Stomach smooth muscle (tissue), 2 donors: ENCODE measurements around the gene OGA.

Experiments
- H3K27ac ChIP-seq: one replicate; pipeline ENCODE4 v1.7.0; 2013; ENCODE audit warnings: mild to moderate bottlenecking, low read length, inconsistent platforms
- H3K27me3 ChIP-seq, 2 donors: one replicate each; pipeline ENCODE4 v1.7.0; 2013; ENCODE audit warnings: low read length in 2 of 2; ENCODE audit not compliant: insufficient read depth in 2 of 2, control insufficient read depth in 1 of 2
- H3K36me3 ChIP-seq, 2 donors: one replicate each; pipeline ENCODE4 v1.7.0; 2013; ENCODE audit warnings: low read length in 2 of 2; ENCODE audit not compliant: control insufficient read depth in 2 of 2, insufficient read depth in 2 of 2
- H3K4me1 ChIP-seq: one replicate; pipeline ENCODE4 v1.7.0; 2013; ENCODE audit warnings: low read length; ENCODE audit not compliant: control insufficient read depth, insufficient read depth
- H3K4me3 ChIP-seq, 2 donors: one replicate each; pipeline ENCODE4 v1.7.0; 2013; ENCODE audit warnings: low read length in 2 of 2
- H3K9ac ChIP-seq, 2 donors: one replicate each; pipeline ENCODE4 v1.7.0; 2013; ENCODE audit warnings: low read length in 2 of 2, mild to moderate bottlenecking in 1 of 2
- H3K9me3 ChIP-seq, 2 donors: one replicate each; pipeline ENCODE4 v1.7.0; 2013; ENCODE audit warnings: low read length in 2 of 2; ENCODE audit not compliant: control insufficient read depth in 2 of 2
- donor health status: healthy.
- donor health status: Pancreatic carcinoma.

The OGA gene

GRCh38 chr10:101766306-101766705 lies 51.9 kb downstream of the OGA start:
- H3K9me3 ChIP-seq = no peaks in the 10 kb centered on the region
- H3K4me1 ChIP-seq = no peaks in the 10 kb centered on the region
- H3K9ac ChIP-seq = no peak overlapping the region
- H3K27ac ChIP-seq = no peak overlapping the region
- H3K36me3 ChIP-seq = no peaks in the 10 kb centered on the region
- peaks cover 22 to 25% of the 10 kb centered on the region in 2 donors for H3K27me3 ChIP-seq
- no peak overlapping the region for H3K4me3 ChIP-seq

GRCh38 chr10:101763141-101763846 lies 55.0 kb downstream of the OGA start:
- Histone ChIP-seq H3K4me1 (no peaks in the 10 kb centered on the region), H3K4me3 (no peak overlapping the region), H3K27ac (no peak overlapping the region), H3K9ac (no peak overlapping the region), H3K9me3 (no peaks in the 10 kb centered on the region), H3K36me3 (no peaks in the 10 kb centered on the region), H3K27me3 (peaks cover 3 to 15% of the 10 kb centered on the region in 2 donors)

- no peaks in the 10 kb centered on the region for H3K4me1 ChIP-seq
- H3K36me3 ChIP-seq = no peaks in the 10 kb centered on the region
- no peak overlapping the region for H3K4me3 ChIP-seq
- no peaks in the 10 kb centered on the region for H3K9me3 ChIP-seq
- H3K9ac ChIP-seq = no peak overlapping the region
- peaks cover 3 to 15% of the 10 kb centered on the region in 2 donors for H3K27me3 ChIP-seq
- no peak overlapping the region for H3K27ac ChIP-seq
Measured at GRCh38 chr10:101762736-101763135, 55.5 kb downstream of the OGA start.

- H3K9me3 ChIP-seq = no peaks in the 10 kb centered on the region
- no peaks in the 10 kb centered on the region for H3K4me1 ChIP-seq
- H3K27ac ChIP-seq = no peak overlapping the region
- no peaks in the 10 kb centered on the region for H3K36me3 ChIP-seq
- no peak overlapping the region for H3K9ac ChIP-seq
- no peak overlapping the region for H3K4me3 ChIP-seq
- peaks cover 0 to 12% of the 10 kb centered on the region in 2 donors for H3K27me3 ChIP-seq
Measured at GRCh38 chr10:101761226-101761625, 57.0 kb downstream of the OGA start.

GRCh38 chr10:101760510-101760909 lies 57.7 kb downstream of the OGA start:
- H3K9me3 ChIP-seq = no peaks in the 10 kb centered on the region

GRCh38 chr10:101759309-101760247 lies 58.7 kb downstream of the OGA start:
- no peak overlapping the region for H3K27ac ChIP-seq
- no peaks in the 10 kb centered on the region for H3K9me3 ChIP-seq
- no peaks in the 10 kb centered on the region for H3K4me1 ChIP-seq
- H3K4me3 ChIP-seq = no peak overlapping the region
- H3K36me3 ChIP-seq = no peaks in the 10 kb centered on the region
- H3K9ac ChIP-seq = no peak overlapping the region
- peaks cover 0 to 7% of the 10 kb centered on the region in 2 donors for H3K27me3 ChIP-seq

More at GRCh38 chr10:101760510-101760909, 57.7 kb downstream of the OGA start:
- Histone ChIP-seq H3K4me1 (no peaks in the 10 kb centered on the region), H3K4me3 (no peak overlapping the region), H3K27me3 (peaks cover 0 to 12% of the 10 kb centered on the region in 2 donors), H3K27ac (no peak overlapping the region), H3K9ac (no peak overlapping the region), H3K36me3 (no peaks in the 10 kb centered on the region)

GRCh38 chr10:101758858-101759257 lies 59.4 kb downstream of the OGA start:
- H3K27ac ChIP-seq = no peak overlapping the region
- no peaks in the 10 kb centered on the region for H3K9me3 ChIP-seq
- H3K9ac ChIP-seq = no peak overlapping the region
- H3K4me1 ChIP-seq = no peaks in the 10 kb centered on the region
- H3K27me3 ChIP-seq = peaks cover 0 to 7% of the 10 kb centered on the region in 2 donors
- H3K36me3 ChIP-seq = no peaks in the 10 kb centered on the region
- H3K4me3 ChIP-seq = no peak overlapping the region

- Histone ChIP-seq H3K27me3 (peaks cover 0 to 2% of the 10 kb centered on the region in 2 donors), H3K27ac (no peak overlapping the region), H3K9ac (no peak overlapping the region), H3K36me3 (no peaks in the 10 kb centered on the region), H3K4me1 (no peaks in the 10 kb centered on the region), H3K9me3 (no peaks in the 10 kb centered on the region), H3K4me3 (no peak overlapping the region)
Measured at GRCh38 chr10:101752241-101752640, 66.0 kb downstream of the OGA start.

- H3K9ac ChIP-seq = no peak overlapping the region
- H3K4me3 ChIP-seq = no peak overlapping the region
- peaks cover 0 to 2% of the 10 kb centered on the region in 2 donors for H3K27me3 ChIP-seq
- no peaks in the 10 kb centered on the region for H3K36me3 ChIP-seq
- H3K27ac ChIP-seq = no peak overlapping the region
- no peaks in the 10 kb centered on the region for H3K4me1 ChIP-seq
- no peaks in the 10 kb centered on the region for H3K9me3 ChIP-seq
Measured at GRCh38 chr10:101749047-101750016, 68.9 kb downstream of the OGA start.

- Histone ChIP-seq H3K9ac (no peak overlapping the region), H3K9me3 (no peaks in the 10 kb centered on the region), H3K27ac (no peak overlapping the region), H3K36me3 (no peaks in the 10 kb centered on the region), H3K4me3 (no peak overlapping the region), H3K27me3 (peaks cover 0 to 2% of the 10 kb centered on the region in 2 donors), H3K4me1 (no peaks in the 10 kb centered on the region)
Measured at GRCh38 chr10:101748496-101748895, 69.7 kb downstream of the OGA start.
